ENCODE data around the gene CHST15.

Gene CHST15

DNA sequence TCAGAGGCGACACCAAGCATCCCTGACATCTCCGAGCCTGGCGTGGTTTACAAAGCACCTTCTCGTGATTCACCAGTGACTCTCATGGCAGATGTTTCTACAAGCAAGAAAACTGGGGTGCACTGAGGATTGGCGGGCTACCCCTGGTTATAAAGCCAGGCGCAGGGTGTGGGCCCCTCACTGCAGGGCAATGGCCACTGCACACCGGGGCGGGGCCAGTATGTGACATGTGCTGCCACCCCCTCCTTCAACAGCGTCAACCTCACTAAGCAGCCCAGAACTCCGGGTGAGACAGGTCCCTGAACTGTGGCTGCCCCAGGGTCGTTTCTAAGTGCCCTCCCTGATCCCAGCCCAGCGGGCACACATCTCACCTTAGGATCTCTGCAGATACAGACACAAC is 63.8 kb downstream of the CHST15 start:
- DNase-seq (ENCODE audit: low spot score): no peak

DNA sequence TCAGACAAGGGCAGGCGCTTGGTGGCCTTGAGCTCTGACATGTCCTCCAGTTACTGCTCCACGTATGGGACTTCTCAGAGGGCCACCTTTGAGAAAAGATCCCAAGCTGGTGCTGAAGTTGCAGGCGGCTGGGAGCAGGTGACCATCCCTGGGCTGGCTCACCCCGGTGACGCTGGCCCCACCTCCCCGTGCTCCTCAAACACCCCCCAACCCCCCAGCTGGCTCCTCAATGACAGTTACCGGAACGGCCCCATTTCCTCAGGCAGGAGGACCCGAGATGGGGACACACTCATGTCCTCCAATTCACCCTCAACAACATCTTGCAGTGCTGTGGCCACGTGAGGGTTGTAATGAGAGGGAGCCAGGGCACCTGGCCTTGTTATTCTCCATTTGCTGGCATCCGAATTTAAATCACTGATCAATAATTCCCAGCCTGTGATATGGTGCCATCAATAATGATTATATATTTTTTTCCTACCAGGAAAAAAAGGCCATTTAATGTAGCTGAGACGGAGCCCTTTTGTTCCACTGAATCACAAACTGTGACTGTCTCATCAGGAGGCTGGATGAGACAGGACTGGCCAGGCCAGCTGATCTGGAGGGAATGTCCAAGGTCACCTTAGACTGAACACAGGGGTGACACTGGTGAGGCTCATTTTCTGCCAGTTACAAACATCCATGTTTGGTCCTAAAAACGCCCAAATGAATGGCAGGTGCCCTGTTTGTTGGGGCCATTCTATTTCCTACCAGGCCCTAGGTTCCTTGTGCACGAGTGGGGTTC is 64.5 kb downstream of the CHST15 start:
- no peak for DNase-seq (ENCODE audit: low spot score)

DNA sequence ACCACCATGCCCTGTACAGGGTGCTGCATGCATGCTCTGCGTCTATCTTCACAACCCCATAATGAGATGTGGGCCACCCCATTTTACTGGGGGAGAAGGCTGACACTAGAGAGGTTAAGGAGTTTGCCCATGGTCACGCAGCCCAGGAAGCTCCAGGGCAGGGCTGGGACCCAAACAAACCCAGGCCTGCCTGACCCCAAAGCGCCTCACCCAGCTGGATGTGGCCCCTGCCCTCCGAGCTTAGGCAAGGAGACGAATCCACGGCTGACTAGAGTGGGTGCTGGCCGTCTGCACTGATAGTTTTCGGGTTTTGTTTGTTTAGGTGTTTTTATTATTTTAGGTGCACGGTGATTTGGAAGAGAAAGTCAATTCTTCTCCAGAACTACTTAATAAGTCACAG is 65.7 kb downstream of the CHST15 start:
- DNase-seq (ENCODE audit: low spot score): no peak

DNA sequence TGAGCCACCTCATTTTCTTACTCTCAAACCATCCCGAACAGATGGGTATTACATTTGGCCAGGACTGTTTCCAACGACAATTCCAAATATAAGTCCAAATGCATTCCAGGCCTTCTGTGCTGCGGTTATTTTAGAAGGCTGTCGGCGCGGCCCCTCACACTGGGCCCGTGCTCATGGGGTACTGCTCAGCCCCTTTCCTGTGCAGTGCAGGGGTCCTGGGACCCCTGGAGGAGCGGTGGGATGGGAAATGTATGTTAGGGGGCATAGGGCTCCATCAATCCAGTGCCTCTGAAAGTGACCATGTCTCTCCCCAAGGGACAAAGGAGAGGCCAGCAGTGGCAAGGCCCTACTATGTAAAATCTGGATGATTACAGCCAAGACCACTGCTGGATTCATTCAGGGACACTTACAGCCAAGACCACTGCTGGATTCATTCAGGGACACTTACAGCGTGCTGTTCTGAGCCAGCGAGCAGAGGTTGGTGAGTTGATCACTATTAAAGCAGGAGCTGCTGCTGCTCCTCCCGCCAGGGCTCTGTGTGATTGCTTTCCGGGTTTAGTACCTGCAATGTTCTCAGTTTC is 66.3 kb downstream of the CHST15 start:
- no peak for DNase-seq (ENCODE audit: low spot score)

DNA sequence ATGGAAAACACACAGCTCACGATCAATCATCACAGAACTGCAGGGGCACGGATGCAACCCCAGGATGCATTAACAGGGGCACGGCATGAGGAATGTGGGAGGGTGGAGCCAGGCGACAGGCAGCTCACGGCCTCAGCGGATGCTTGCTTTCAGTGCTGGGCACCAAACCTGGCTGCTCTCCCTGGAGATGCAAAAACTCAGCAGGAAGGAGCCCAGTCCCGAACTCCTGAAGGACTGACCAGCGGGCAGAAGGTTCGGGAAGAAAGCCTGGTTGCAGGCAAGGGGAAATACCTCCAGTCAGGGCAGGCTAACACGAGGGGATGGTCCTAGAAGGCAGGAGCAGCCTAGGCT is 66.8 kb downstream of the CHST15 start:
- DNase-seq (ENCODE audit: low spot score): no peak

DNA sequence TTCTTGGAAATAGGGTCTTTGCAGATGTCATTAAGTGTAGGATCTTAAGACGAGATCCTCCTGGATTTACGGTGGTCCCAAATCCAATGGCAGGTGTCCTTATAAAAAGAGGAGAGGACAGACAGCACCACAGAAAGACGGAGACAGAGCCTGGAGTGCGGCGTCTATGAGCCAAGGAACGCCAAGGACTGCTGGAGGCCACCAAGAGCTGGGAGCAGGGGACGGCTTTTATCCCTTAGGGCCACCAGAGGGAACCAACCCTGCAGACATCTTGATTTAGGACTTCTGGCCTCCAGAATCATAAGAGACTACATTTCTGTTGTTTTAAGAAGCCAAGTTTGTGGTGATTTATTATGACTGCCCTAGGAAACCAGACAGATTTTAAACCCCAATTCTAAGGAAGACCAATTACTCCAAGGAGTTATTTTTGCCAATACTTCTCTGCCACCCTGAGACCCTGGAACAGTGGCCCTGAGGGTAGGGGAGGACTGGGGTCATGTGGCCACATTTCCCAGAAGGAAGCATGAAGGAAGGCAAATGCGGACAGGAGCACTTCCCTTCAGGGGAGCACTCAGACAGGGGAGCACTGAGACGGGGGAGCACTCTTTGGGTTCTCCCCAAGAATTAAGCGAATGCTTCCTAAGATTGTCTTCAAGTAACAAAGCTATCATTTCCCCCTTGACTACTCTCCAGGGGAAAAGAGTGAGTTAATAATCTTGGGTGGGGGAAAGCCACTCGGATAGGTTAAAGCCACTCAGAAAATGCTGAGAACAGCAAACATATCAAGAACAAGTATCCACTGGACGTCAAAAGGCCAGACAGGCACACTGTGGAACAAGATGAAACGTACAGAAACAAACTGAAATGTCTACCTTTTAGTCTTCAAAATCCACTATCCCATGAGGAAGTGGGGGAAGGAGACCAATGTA is 67.5 kb downstream of the CHST15 start:
- no peak for DNase-seq (ENCODE audit: low spot score)

DNA sequence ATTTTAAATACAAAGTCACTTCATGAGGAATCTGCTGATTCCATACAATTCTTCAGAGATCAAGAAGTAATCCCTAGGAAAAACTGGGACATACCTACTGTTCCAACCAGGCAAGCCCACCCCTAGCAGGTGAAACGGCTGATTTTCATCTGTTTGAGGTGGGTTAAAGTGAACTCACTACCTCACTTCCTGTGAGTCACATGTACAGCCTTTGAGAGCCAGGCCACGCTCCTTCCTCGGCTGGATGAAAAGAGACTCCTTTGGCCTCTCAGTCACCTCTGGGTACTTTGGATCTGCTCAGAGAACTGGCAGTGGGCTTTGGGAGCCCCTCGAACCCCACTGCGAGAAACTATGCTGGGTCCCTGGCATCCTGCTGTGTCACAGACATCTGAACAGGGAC is 68.2 kb downstream of the CHST15 start:
- no peak for DNase-seq (ENCODE audit: low spot score)

DNA sequence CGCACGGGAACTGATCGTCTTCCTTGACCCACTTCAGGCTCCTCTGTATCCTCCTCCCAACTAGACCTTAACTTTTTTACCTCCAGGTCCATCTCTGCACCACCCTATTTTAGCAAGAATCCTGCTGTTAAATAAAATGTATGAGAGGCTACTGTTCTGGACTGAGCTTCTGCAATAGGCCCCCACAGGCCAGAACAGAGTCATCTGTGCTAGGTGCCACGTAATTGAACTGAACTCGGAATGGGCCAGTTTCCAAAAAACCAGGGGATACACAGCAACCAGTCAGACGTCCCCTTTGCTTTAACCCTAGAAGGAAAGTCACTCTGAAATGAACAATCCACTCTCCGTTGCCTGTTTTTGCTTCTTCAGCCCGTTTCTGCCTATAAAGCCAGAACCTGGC is 71.3 kb downstream of the CHST15 start:
- DNase-seq (ENCODE audit: low spot score): no peak

DNA sequence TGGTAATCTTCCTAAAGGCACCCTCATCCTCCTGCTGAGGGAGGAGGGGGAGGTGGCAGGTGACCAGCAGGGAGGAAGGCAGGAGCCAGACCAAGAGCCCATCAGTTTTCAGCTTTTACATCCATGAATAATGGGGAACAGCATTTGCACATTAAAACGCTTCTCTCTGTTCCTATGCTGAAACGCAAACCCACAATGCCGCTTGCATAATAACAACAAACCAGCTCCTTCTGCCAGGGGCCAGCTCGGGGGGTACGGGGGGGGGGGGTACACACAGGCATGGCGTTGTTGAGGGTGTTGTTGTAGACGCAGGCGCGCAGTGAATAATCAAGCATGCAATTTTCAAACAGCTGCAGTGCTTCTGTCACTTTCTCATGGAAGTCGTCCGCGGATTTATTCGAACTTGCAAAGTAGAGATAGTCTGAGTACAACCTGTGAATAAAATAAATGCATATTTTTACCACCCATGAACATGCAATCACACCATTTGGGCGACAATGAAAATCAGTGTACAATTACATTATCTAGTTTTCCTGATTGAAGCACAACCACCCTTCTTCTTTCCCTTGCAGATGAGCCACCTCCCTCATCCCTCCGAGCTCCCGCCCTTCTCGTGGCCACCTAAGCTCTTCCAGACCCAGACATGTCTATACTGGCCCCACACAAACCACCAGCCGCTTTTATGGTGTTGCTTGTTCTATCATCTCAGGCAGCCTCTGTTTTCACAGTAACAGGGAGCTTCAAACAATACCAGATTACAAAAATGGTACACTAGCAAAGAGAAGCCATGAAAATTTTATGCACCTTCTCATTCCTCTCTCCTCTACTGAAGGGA is 72.2 kb downstream of the CHST15 start:
- DNase-seq (ENCODE audit: low spot score): no peak

DNA sequence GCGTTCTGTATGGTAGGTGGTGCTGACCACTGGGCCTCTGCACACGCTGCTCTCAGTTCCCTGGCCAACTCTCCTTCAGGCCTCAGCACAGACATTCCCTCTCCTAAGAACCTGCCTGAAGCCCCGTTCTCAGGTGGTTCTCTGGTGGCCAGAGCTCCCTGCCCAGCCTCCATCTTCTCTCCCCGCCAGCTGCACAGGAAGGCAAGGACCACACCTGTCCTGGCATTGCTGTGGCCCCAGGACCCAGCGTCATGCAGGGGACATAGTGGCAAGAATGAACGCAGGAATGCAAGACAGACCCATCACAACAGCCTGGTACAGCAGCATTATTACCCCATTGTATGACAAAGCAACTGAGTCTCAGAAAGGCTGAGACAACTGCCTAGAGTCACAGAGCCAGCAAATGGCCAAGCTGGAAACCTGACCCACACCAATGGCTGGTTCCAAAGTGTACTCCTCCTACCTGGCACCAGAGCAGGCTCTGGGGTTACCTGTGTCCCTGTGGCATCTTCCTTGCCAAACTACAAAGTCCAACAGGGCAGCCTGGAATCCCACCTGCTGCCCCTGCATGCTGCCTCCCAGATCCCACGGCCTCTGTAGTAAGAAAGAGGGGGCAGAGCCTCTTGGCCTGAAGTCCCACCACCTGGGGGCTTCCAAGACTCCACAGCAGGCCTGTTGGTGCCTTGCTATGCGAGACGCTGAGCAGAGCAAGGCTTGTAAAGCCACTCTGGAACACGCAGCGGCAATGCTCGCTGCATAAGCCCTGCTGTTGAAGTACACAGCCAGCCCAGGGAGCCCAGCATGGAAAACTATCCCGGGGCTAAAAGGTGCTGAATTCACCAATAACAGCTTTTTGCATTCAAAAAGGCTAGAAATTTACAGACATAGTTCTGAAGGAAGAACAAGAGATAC is 73.3 kb downstream of the CHST15 start:
- DNase-seq (ENCODE audit: low spot score): no peak

DNA sequence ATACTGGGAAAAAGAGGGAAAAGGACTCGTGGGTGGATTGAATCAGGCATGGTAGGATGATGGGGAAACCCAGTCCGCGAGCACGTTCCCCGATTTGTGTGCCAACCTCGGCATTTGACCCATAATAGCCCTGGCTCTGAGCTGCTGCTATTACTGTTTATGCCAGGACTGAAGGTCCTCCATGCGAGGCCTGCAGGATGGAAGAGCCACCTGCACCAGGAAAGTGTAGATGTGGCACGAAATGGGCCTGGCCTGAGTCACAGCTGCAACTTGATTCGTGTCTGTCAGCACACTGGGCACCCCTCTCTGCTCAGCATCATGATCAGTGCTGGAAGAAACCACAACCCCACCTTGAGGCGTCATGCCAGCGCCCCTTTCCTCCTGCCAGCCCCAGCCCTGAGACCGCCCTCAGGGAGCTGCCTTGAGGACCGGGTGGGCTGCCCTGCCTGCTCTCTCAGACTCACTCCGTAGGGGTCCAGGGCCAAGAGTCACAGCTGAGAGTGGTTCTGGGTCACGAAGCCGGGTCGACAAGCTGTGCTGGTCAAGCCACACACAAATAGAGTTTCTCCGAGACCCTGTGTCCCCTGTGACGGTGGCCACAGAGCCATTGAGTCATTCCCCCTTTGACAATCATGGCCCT is 74.4 kb downstream of the CHST15 start:
- DNase-seq (ENCODE audit: low spot score): no peak

DNA sequence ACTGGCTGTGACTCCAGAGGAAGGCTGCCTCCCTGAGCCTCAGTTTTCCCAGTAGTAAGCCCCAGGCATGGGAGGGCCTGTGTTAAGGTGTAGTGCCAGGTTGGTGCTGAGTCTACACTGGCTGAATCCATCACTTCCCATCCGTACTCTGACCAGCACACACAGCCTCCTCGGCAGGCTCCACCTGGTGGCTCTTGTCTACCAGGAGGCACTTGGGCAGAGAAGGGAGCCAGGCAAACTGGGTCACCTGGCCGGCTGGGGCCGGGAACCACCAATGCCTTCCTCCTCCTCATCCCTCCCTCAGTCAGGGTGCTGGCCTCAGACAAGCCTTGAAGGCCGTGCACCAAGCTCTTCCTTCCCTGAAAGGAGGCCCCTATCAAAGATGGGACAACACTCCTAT is 75.7 kb downstream of the CHST15 start:
- no peak for DNase-seq (ENCODE audit: low spot score)

DNA sequence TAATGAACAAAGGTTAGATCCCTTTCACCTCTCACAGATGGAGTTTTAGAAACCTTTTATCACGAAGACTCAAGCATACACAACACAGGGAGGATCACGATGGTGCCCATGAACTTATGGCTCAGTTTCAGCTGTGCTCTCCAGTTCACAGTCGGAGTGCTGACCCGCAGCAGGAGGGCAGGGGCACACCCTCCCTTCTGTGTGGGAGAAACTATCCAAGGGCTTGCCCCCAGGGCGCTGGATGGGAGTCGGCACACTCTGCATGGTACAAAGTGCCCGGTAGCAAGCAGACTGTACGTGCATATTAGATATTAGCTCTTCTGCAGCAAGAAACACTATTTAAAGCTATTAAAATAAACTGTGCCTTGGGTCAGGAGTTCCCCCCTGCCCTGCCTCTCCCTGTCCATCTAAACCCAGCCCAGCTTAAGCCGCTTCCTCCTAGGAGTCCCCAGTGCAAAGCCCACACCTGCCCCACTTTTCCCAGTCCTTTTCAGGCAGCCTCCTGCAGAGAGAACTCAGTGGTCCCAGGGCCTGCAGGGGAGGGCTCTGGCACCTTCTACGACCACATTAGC is 76.5 kb downstream of the CHST15 start:
- no peak for DNase-seq (ENCODE audit: low spot score)

DNA sequence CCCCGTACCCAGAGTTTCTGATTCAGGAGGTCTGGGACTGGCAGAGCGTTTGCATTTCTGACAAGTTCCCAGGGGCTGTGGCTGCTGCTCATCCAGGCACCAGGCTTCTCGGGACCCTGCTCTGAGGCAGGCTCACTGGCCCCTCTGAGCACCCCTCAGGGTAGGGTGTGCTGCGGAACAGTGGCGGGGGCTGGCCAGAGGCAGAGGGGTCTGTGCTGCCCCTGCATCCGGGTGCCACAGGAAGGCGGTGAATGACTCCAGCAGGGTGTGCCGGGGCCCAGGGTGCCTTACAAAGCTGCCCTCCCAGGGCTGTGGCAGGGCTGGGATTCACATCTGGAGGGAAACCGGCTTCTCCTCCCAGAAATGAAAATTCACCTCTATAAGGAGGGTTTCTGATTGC is 77.4 kb downstream of the CHST15 start:
- DNase-seq (ENCODE audit: low spot score): no peak

DNA sequence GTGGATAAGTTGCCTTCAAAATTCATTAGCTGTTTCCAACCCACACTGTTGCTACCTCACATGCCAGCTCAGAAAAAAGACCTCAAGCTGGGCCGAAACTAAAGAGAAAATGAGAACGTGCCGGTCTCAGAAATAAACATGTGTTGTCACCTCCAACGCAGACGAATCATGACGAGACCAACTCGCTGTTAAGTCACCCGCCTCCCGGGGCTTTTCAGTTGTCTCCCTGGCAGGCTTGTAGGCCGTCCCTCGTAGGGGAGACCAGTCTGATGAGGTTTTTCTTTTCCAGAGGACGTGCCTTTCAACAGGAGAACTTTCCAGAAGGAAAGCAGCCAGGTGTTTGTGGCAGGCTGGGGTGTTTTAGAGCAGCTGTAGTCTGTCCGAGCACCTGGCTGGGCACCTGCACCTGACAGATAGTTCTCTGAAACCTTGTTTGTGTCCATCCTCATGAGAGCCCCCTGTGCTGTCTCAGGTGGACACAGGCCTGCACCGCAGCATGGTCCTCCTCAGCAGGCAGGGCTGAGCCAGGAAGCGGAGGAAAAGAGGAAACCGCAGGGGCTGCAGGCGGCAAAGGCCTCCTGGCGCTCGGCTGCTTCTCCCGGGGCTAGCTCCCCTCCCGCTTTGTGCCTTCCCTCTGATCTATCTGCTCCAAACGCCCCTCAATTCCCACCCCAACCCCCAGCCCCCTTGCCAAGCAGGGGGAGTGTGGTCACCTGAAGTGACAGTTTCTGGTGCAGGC is 78.8 kb downstream of the CHST15 start:
- DNase-seq (ENCODE audit: low spot score): no peak

DNA sequence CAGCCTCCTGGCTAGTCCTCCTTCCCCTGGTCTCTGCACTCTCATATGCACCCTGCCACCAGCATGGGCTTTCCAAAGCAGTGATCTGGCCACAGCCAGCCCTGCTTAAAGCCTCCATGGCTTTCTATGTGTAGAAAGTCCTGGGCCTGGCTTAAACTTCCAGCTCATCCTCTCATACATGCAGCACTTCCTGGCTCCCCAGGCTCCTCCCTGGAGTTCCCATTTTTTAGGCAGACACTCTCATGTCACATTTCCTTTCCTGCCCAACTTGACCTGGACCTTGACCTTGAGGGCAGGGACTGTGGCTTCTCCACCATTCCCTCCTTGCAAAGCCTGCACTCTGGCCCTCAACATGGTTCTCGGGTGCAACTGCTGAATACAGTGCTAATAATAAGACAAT is 79.5 kb downstream of the CHST15 start:
- no peak for DNase-seq (ENCODE audit: low spot score)

DNA sequence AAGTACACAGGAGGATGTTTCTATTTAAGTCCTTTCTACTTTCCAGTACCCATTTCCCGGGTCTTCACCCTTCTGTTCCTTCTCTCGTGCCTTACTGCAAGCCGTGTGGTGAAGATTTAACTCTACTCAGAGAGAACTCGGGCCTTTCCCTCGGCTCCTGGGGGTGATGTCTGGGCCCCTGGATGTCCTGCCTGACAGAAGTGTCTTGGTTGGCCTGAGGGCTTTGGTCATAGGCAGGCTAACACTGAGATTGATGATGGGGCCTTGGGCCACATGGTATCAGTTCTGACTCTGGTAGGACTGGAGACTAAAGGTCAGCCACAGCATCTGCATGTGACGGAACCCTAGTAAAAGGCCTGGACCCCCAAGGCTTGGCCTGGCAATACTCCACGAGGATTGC is 80.4 kb downstream of the CHST15 start:
- DNase-seq (ENCODE audit: low spot score): no peak

DNA sequence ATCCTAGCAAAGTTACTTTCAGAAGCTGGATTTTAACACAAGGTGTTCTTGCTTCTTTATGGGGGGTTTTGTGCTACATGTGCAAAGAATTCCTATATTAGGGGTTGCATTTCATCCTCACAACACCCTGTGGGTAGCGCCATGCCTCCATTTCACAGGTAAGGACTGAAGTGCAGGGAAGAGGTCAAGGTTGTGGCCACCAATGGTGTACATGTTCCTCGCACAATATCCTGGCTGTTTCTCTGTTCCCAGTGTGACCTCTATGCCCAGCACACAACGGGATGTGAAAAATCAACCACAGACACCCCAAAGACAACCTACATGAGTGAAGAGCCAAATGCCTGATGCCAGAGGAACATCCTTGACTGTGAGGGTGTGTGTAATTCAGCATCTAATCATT is 80.8 kb downstream of the CHST15 start:
- no peak for DNase-seq (ENCODE audit: low spot score)

DNA sequence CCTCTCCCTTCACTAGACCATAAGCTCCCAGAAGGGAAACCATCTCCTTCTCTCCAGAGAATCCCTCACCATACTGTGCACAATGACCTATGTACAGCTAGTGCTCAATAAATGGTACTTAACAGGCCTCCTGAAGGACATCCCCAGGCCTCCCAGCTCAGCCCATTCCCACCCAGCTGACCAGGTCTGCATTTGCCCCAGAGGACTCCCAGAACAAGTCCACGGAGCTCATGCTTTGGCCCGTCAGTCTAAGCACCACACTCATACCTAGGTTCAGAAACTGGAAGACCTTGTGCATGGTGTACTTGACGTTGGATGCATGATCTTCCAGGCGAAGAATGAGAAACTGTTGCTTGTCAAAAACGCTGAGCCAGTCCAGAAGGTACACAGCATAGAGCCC is 81.3 kb downstream of the CHST15 start:
- no peak for DNase-seq (ENCODE audit: low spot score)

DNA sequence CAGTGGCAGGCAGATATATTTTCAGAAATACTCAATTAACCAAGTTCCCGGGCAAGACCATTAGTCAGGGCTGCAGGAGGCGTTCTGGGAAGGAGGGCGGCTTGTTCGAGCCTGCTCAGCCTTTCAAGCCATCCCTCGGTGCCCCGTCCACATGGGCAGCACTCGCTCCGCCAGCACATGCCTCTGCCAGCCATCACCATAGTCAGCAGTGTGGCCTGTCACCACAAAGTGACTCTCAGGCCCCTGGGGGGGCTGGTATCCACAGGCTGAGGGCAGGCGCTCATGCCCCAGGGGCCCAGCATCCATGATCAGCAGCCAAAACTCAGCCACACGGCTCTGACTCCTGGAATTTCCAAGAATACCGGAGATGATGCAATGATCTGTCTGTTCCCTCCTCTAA is 81.9 kb downstream of the CHST15 start:
- no peak for DNase-seq (ENCODE audit: low spot score)
